SK-N-MC (cell line): ENCODE measurements around the gene ACO2.

ENCODE experiments used
- DNase-seq: peaks from one replicate; pipeline ENCODE4 v3.0.0-alpha.2; 2011; ENCODE audit warnings: low read depth, low spot score
- H3K27ac ChIP-seq: fragments of 200-600 bp; sonication (generic); 2 replicates; pipeline ENCODE4 v1.5.1; 2016; ENCODE audit warnings: mixed run types
- H3K36me3 ChIP-seq: fragments of 200-600 bp; sonication (generic); 2 replicates; pipeline ENCODE4 v1.6.1; 2017; ENCODE audit warnings: antibody characterized with exemption, low read length, mixed read lengths; ENCODE audit not compliant: insufficient read depth
- H3K4me3 ChIP-seq: fragments of 200-600 bp; sonication (generic); 2 replicates; pipeline ENCODE4 v1.5.1; 2016
- H3K9ac ChIP-seq: fragments of 200-600 bp; sonication (generic); 2 replicates; pipeline ENCODE4 v1.8.0; 2017; ENCODE audit warnings: mixed run types, mixed read lengths; ENCODE audit not compliant: insufficient read length
- H3K9me3 ChIP-seq: fragments of 200-600 bp; sonication (generic); 2 replicates; pipeline ENCODE4 v1.6.1; 2017; ENCODE audit warnings: low read depth, mild to moderate bottlenecking, antibody characterized with exemption, low read length, moderate library complexity, mixed read lengths
- EZH2 ChIP-seq: fragments of 200-600 bp; sonication (generic); IDR thresholded peaks from one replicate; pipeline ENCODE4 v1.6.1; 2017; ENCODE audit warnings: antibody characterized with exemption
- FOXP2 ChIP-seq: optimal IDR thresholded peaks from 2 replicates; pipeline ENCODE3; 2011; ENCODE audit warnings: mild to moderate bottlenecking, moderate library complexity; ENCODE audit not compliant: insufficient read depth; ENCODE audit errors: extremely low read length, control extremely low read depth
- POLR2AphosphoS5 ChIP-seq: IDR thresholded peaks from 2 replicates; pipeline ENCODE4 v1.6.1; 2012; ENCODE audit warnings: mild to moderate bottlenecking, low read depth, low read length, borderline replicate concordance

ACO2 gene

DNA sequence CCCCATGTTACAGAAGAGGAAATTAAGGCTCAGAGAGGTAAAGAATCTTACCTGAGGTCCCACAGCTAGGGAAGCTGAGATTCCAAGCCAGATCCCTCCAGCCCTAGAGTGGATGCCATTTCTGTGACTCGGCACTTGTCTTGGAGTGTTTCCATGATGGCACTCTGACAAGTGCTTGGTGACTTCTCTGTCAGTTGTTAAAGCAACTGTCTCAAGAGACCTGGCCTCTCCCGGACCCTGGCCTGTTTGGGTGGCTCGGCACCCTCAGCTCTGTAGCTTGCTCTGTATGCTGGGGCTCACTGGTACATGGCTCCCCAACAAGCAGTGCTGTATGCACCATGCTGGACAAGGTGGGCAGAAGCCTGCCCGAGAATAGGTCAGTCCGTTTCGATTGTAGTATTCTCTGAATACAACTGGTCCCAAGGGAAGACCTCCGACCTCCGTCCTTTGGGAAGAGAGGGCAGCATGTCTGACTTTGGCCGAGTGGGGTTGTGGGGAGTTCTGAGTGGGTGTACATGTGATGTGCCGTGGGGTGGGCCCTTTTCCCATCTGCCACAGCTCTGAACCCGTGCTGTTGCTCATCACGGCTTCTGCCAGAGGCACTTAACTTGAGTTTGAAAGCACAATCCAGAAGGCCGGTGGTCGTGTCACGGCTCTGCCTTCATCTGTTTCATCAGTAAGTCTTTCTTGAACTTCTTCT, 12.4 kb downstream of the ACO2 start:
- TF ChIP-seq EZH2 (no peak), POLR2AphosphoS5 (no peak), FOXP2 (no peak)
- H3K9me3 ChIP-seq = no peaks in the 10 kb centered on the region
- DNase-seq = no peak
- no peak overlapping the region for H3K4me3 ChIP-seq
- H3K36me3 ChIP-seq = no peaks in the 10 kb centered on the region
- no peak overlapping the region for H3K27ac ChIP-seq
- H3K9ac ChIP-seq = no peak overlapping the region

DNA sequence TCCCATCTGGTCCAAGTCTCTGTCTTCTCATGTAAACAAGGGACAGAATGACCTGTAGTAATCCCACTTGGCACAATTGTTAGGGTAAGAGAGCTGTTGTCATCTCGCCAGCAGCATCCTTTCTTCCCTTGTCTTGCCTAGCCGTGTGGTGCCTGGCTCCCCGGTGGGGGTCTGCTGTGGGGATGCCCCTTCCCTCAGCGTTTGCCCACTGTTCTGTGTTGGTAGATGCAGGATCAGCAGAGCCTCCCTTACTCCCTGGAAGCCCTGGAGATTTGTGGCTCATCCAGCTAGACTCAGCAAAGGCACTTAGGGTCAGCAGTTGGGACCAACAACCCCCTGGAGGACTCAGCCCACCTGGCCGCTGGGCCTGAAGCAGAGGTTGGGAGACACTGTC, 13.0 kb downstream of the ACO2 start:
- no peak for TF ChIP-seq POLR2AphosphoS5
- no peak for TF ChIP-seq FOXP2
- no peak for TF ChIP-seq EZH2
- H3K27ac ChIP-seq = no peak overlapping the region
- H3K9ac ChIP-seq = no peak overlapping the region
- no peak overlapping the region for H3K4me3 ChIP-seq
- DNase-seq = no peak
- no peaks in the 10 kb centered on the region for H3K9me3 ChIP-seq
- H3K36me3 ChIP-seq = no peaks in the 10 kb centered on the region

DNA sequence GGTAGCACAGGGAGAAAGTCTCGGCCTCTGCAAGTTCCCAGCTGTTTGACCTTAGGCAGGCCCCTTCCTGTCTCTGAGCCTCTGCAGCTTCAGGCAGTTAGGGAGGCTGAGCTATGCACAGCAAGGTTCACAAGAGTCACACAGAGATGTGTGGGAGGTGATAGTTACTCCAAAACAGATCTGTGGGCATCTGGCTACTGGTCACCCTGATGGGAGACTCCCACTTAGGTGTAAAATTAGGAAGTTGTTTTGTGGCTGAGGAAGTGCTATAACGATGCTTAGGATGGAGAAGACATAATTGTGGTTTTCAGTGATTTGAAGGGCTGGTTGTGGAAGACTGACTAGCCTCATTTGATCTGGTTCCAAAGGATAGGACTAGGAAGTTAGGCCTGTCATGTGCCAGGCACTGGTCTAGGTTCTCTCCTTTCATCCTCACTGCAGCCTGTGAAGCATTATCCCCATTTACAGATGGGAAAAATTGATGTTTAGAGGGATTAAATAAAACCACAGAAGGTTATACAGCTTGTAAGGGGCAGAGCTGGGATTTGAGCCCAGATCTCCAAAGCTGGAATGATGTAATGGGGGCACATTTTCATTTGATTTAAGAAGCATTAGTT, 13.5 kb downstream of the ACO2 start:
- Histone ChIP-seq H3K36me3 (no peaks in the 10 kb centered on the region), H3K4me3 (no peak overlapping the region), H3K9me3 (no peaks in the 10 kb centered on the region), H3K9ac (no peak overlapping the region), H3K27ac (no peak overlapping the region)
- no peak for DNase-seq
- TF ChIP-seq FOXP2 (no peak), EZH2 (no peak), POLR2AphosphoS5 (no peak)

DNA sequence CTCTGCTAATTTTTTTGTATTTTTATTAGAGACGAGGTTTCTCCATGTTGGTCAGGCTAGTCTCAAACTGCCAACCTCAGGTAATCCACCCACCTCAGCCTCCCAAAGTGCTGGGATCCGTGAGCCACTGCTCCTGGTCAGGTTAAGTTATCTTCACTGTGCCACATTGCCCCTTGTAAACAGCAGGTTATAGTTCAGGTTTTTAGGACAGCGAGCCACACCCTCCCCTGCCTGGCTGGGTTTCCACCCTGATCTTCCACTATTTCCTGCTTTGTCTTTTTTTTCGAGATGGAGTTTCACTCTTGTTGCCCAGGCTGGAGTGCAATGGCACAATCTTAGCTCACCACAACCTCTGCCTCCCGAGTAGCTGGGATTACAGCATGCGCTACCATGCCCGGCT, 16.1 kb downstream of the ACO2 start:
- no peak for TF ChIP-seq EZH2
- TF ChIP-seq POLR2AphosphoS5 = no peak
- TF ChIP-seq FOXP2 = no peak
- H3K4me3 ChIP-seq = no peak overlapping the region
- H3K36me3 ChIP-seq = no peaks in the 10 kb centered on the region
- no peaks in the 10 kb centered on the region for H3K9me3 ChIP-seq
- no peak overlapping the region for H3K27ac ChIP-seq
- H3K9ac ChIP-seq = no peak overlapping the region
- DNase-seq = no peak

DNA sequence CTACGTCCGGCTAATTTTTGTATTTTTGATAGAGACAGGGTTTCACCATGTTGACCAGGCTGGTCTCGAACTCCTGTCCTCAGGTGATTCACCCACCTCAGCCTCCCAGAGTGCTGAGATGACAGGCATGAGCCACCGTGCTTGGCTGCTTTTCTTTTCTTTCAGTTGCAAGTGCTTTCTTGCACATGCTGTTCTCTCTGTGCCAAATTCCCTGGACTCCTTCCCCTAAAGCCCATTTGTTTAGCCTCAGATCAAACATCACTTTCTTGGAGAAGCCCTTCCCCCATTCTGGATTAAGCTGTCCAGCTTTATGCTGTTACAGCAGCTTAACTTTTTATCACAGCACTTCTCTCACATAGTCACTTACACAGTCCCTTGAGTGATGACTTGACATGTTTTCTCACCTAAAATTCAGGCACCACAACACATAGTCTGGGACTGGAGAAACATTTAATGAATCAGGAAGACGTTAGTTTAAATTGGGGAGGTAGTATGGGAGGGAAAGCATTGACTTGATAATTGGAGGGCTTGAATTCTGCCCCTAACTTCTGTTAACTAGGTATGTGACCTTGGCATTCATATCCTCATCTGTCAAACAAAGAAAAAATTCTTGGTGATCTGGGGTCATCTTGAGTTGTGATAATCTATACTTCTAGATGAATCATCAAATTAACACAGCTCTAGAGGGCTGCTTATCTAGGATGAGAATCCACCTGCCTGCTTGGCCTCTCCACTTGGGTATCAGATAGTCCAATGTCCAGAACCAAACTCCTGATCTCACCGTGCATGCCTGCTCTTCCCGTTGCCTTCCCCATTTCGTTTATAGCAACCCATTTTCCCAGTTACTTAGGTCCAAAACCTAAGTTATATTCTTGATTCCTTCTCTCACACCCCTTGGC, 18.4 kb downstream of the ACO2 start:
- H3K4me3 ChIP-seq = no peak overlapping the region
- H3K9me3 ChIP-seq = no peaks in the 10 kb centered on the region
- no peak overlapping the region for H3K27ac ChIP-seq
- H3K36me3 ChIP-seq = no peaks in the 10 kb centered on the region
- no peak overlapping the region for H3K9ac ChIP-seq
- DNase-seq = no peak
- TF ChIP-seq EZH2 (no peak), POLR2AphosphoS5 (no peak), FOXP2 (no peak)

DNA sequence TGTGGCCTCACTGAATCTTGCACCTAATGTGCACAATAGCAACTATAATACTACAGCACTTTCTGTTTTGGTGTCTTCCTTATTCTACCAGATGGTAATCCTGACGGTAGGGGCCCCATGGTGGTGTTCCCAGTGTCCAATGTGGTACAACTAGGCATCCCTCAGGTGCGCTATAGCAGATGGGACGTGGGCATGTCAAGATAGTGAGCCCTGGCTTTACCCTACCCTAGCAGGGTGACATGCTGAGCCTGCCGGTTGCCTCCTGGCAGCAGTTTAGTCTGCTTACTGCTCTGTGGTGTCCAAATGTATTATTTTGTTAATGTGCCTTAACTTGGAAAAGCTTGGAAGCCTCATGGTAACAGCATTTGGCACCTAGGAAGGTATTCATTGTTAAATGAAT, 19.2 kb downstream of the ACO2 start:
- H3K4me3 ChIP-seq = no peak overlapping the region
- TF ChIP-seq POLR2AphosphoS5 (no peak), FOXP2 (no peak), EZH2 (no peak)
- H3K9ac ChIP-seq = no peak overlapping the region
- no peaks in the 10 kb centered on the region for H3K9me3 ChIP-seq
- no peak for DNase-seq
- H3K36me3 ChIP-seq = no peaks in the 10 kb centered on the region; the same call in 1 of the 2 replicates
- no peak overlapping the region for H3K27ac ChIP-seq

DNA sequence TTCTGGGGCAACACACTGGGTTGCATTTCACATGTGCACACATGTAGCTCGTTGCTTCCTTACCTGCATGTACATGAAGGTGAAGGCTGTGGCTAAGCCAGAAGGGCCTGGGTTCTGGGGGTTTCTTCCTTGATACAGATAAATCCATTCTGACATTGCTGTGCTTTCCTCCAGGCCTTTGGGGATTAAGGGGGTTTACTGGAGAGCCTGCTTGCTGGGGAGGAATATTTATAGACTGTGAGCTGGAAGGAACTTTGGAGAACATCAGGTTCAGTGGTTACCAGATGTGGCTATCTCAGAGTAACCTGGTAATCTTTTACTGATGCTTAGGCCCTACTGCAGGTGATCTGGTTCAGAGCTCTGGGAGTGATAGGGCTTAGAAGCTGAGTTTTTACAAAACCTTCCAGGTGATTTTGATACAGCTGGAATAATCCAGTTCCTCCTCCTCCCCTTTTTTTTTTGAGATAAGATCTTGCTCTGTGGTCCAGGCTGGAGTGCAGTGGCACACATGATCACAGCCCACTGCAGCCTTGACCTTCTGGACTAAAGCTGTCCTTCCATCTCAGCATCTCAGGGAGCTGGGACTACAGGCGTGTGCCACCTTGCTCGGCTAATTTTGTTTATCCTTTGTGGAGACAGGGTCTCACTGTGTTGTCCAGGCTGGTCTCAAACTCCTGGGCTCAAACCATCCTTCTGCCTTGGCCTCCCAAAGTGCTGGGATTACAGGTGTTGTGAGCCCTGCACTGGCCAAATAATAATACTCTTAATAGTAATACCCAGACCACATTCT, 19.9 kb downstream of the ACO2 start:
- Histone ChIP-seq H3K36me3 (no peaks in the 10 kb centered on the region; the same call in 1 of the 2 replicates), H3K27ac (no peak overlapping the region), H3K4me3 (no peak overlapping the region), H3K9ac (no peak overlapping the region), H3K9me3 (no peaks in the 10 kb centered on the region)
- TF ChIP-seq POLR2AphosphoS5 (no peak), EZH2 (no peak), FOXP2 (no peak)
- no peak for DNase-seq
